Measurements from ENCODE around the gene PLA2G10.
"Not testable (repeated sequence)": the region's sequence is repeated elsewhere in the genome, so short reads cannot be mapped to it uniquely, and the experiment has no call there.

PLA2G10 gene

DNA sequence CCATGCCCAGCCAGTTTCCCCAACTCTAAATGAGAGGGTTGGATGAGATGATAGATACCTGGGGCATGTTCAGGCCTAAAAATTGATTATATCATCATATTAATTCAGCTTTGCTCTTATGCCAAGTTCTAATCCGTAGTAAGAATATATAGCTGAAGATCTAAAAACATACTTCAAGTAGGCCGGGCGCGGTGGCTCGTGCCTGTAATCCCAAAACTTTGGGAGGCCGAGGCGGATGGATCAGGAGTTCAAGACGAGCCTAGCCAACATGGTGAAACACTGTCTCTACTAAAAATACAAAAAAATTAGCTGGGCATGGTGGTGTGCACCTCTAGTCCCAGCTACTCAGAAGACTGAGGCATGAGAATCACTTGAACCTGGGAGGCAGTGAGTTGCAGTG is 12.0 kb downstream of the PLA2G10 start:
- TF ChIP-seq YY1 (IDR thresholded peaks at IDR 0.05; ENCODE audit: insufficient read depth, insufficient read length) (no peak), SUZ12 (IDR thresholded peaks at IDR 0.05; ENCODE audit: extremely low read depth, insufficient read depth, insufficient read length) (no peak), ZNF274 (IDR thresholded peaks at IDR 0.05; ENCODE audit: low read depth, low read length) (no peak)
- no peak overlapping the region for H3K9ac ChIP-seq (ENCODE audit: insufficient read length, low read depth)
- H3K36me3 ChIP-seq (ENCODE audit: insufficient read depth, insufficient read length, low read length), result no peaks in the 10 kb centered on the region
- H3K27me3 ChIP-seq (ENCODE audit: insufficient read depth, insufficient read length), result no peaks in the 10 kb centered on the region
- H3K4me3 ChIP-seq (ENCODE audit: insufficient read length, low read depth), result no peak overlapping the region
- H3K9me3 ChIP-seq (ENCODE audit: insufficient read depth, low read length), result no peaks in the 10 kb centered on the region
- no peaks in the 10 kb centered on the region for H3K4me1 ChIP-seq (ENCODE audit: insufficient read depth, insufficient read length)
- DNase-seq (ENCODE audit: low read depth, low spot score), result no peak

DNA sequence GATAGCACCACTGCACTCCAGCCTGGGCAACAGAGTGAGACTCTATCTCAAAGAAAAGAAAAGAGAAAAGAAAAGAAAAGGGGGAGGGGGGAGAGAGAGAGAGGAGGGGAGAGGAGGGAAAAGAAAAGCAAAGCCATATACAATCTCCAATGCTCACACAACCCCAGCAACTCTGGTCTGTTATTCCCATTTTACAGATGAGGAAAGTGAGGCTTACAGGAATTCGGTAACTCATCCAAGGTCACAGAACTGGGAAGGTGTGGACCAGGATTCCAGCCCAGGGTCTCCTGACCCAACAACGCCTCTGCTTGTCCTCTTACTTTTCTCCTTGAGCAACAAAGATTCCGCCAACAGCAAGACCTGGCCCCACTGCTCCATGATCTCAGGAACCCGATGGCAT is 13.0 kb downstream of the PLA2G10 start:
- Histone ChIP-seq H3K36me3 (ENCODE audit: insufficient read depth, insufficient read length, low read length) (no peaks in the 10 kb centered on the region), H3K9ac (ENCODE audit: insufficient read length, low read depth) (no peak overlapping the region), H3K4me1 (ENCODE audit: insufficient read depth, insufficient read length) (no peaks in the 10 kb centered on the region), H3K9me3 (ENCODE audit: insufficient read depth, low read length) (no peaks in the 10 kb centered on the region), H3K27me3 (ENCODE audit: insufficient read depth, insufficient read length) (no peaks in the 10 kb centered on the region), H3K4me3 (ENCODE audit: insufficient read length, low read depth) (no peak overlapping the region)
- TF ChIP-seq SUZ12 (IDR thresholded peaks at IDR 0.05; ENCODE audit: extremely low read depth, insufficient read depth, insufficient read length), result no peak
- TF ChIP-seq YY1 (IDR thresholded peaks at IDR 0.05; ENCODE audit: insufficient read depth, insufficient read length), result no peak
- TF ChIP-seq ZNF274 (IDR thresholded peaks at IDR 0.05; ENCODE audit: low read depth, low read length), result no peak
- no peak for DNase-seq (ENCODE audit: low read depth, low spot score)

DNA sequence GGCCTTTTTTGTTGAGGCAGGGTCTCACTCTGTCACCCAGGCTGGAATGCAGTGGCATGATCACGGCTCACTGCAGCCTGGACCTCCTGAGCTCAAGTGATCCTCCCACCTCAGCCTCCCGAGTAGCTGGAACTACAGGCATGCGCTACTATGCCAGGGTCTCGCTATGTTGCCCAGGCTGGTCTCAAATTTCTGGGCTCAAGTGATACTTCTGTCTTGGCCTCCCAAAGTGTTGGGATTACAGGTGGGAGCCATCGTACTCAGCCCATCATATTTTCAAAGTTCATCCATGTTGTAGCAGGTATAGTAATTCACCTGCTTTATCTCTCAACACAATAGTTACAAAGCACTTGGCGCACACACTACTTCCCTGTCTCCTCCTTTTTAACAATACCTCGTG is 13.7 kb downstream of the PLA2G10 start:
- H3K4me3 ChIP-seq (ENCODE audit: insufficient read length, low read depth); DNase-seq (ENCODE audit: low read depth, low spot score); H3K27me3 ChIP-seq (ENCODE audit: insufficient read depth, insufficient read length); H3K9me3 ChIP-seq (ENCODE audit: insufficient read depth, low read length); H3K9ac ChIP-seq (ENCODE audit: insufficient read length, low read depth); H3K36me3 ChIP-seq (ENCODE audit: insufficient read depth, insufficient read length, low read length); H3K4me1 ChIP-seq (ENCODE audit: insufficient read depth, insufficient read length): not testable (repeated sequence)

DNA sequence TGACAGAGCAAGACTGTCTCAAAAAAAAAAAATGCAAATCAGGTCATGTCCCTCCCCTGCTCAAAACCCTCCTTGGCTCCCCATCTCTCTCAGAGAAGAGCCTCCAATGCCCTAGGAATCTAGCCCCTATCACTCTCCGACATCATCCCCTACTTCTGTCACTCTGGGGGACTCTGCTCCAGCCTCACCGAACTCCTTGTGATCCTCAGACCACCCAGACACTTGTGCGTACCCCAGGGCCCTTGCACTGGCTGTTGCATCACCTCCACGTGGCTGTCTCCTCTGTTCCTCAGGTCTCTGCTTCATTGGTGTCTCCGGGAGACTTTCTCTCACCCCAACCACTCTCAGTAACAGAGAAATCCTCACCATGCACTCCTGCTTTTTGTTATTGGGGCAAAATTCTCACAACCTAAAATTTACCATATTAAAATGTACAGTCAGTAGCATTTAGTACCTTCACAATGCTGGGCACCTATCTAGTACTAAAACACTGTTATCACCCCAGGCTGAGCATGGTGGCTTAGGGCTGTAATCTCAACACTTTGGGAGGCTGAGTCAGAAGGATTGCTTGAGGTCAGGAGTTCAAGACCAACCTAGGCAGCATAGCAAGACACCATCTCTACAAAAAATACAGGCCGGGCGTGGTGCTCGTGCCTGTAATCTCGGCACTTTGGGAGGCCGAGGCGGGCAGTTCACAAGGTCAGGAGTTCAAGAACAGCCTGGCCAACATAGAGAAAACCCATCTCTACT is 15.2 kb downstream of the PLA2G10 start:
- no peak for DNase-seq (ENCODE audit: low read depth, low spot score)
- H3K4me1 ChIP-seq (ENCODE audit: insufficient read depth, insufficient read length), result no peaks in the 10 kb centered on the region
- H3K27me3 ChIP-seq (ENCODE audit: insufficient read depth, insufficient read length), result no peaks in the 10 kb centered on the region
- H3K4me3 ChIP-seq (ENCODE audit: insufficient read length, low read depth), result no peak overlapping the region
- no peak overlapping the region for H3K9ac ChIP-seq (ENCODE audit: insufficient read length, low read depth)
- no peaks in the 10 kb centered on the region for H3K36me3 ChIP-seq (ENCODE audit: insufficient read depth, insufficient read length, low read length)
- TF ChIP-seq SUZ12 (IDR thresholded peaks at IDR 0.05; ENCODE audit: extremely low read depth, insufficient read depth, insufficient read length), result no peak
- TF ChIP-seq YY1 (IDR thresholded peaks at IDR 0.05; ENCODE audit: insufficient read depth, insufficient read length), result no peak
- no peak for TF ChIP-seq ZNF274 (IDR thresholded peaks at IDR 0.05; ENCODE audit: low read depth, low read length)
- H3K9me3 ChIP-seq (ENCODE audit: insufficient read depth, low read length), result no peaks in the 10 kb centered on the region

DNA sequence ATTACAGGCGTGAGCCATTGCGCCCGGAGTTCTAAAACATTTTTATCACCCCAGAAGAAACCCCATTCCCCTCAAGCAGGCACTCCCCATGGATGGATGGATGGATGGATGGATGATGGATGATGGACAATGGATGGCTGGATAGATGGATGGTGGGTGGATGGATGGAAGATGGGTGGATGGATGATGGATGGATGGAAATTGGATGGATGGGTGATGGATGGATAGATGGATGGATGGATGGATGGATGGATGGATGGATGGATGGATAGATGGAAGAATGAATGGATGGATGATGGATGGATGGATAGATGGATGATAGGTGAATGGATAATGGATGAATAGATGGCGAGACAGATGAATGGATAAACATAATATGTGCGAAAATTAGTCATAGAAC is 16.5 kb downstream of the PLA2G10 start:
- no peak overlapping the region for H3K4me3 ChIP-seq (ENCODE audit: insufficient read length, low read depth)
- H3K9me3 ChIP-seq (ENCODE audit: insufficient read depth, low read length), result no peaks in the 10 kb centered on the region
- H3K36me3 ChIP-seq (ENCODE audit: insufficient read depth, insufficient read length, low read length), result no peaks in the 10 kb centered on the region
- TF ChIP-seq SUZ12 (IDR thresholded peaks at IDR 0.05; ENCODE audit: extremely low read depth, insufficient read depth, insufficient read length), result no peak
- TF ChIP-seq YY1 (IDR thresholded peaks at IDR 0.05; ENCODE audit: insufficient read depth, insufficient read length), result no peak
- DNase-seq (ENCODE audit: low read depth, low spot score), result no peak
- H3K9ac ChIP-seq (ENCODE audit: insufficient read length, low read depth), result no peak overlapping the region
- H3K4me1 ChIP-seq (ENCODE audit: insufficient read depth, insufficient read length), result no peaks in the 10 kb centered on the region
- no peaks in the 10 kb centered on the region for H3K27me3 ChIP-seq (ENCODE audit: insufficient read depth, insufficient read length)

DNA sequence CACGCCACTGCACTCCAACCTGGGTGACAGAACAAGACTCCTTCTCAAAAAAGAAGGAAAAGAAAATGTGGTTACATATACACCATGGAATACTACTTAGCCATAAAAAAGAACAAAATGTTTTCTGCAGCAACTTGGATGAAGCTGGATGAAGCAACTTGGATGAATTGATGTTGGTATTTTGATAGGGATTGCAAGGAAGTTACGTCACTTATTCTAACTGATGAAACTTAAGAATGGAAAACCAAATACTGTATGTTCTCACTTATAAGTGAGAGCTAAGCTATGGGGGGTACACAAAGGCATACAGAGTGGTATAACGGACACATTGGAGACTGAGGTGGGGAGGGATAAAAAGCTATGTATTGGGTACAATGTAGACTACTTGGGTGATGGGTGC is 17.5 kb downstream of the PLA2G10 start:
- Histone ChIP-seq H3K9me3 (ENCODE audit: insufficient read depth, low read length) (no peaks in the 10 kb centered on the region), H3K4me1 (ENCODE audit: insufficient read depth, insufficient read length) (no peaks in the 10 kb centered on the region)
- TF ChIP-seq SUZ12 (IDR thresholded peaks at IDR 0.05; ENCODE audit: extremely low read depth, insufficient read depth, insufficient read length) (no peak), YY1 (IDR thresholded peaks at IDR 0.05; ENCODE audit: insufficient read depth, insufficient read length) (no peak), ZNF274 (IDR thresholded peaks at IDR 0.05; ENCODE audit: low read depth, low read length) (no peak)

DNA sequence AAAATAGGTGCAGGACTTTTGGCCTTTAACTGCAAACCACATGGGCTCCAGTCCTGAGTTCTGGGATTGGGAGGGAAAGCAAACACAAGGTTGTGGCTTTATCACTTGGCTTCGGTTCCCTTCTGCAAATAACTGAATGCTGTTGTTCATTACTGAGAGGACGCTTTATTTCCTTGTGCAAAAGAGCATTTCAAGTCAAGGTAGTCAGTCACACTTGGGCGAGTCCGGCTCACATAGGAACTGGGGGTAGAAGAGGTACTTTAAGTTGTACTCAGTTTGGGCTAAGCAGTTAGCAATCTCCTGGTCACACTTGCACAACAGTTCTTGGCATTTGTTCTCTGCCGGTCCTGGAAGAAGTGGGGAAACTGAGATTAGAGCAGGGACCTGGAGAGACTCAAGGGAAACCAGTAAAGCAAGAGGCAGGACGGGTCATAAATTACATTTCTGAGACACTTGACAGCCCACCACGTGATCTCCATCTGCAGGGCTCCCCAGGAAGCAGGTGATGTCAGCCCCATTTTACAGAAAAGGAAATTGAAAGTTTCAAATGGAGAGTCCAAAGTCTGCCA is 21.6 kb downstream of the PLA2G10 start:
- H3K4me3 ChIP-seq (ENCODE audit: insufficient read length, low read depth), result no peak overlapping the region
- H3K9me3 ChIP-seq (ENCODE audit: insufficient read depth, low read length), result no peaks in the 10 kb centered on the region
- no peak for DNase-seq (ENCODE audit: low read depth, low spot score)
- no peak for TF ChIP-seq YY1 (IDR thresholded peaks at IDR 0.05; ENCODE audit: insufficient read depth, insufficient read length)
- TF ChIP-seq SUZ12 (IDR thresholded peaks at IDR 0.05; ENCODE audit: extremely low read depth, insufficient read depth, insufficient read length), result no peak
- TF ChIP-seq ZNF274 (IDR thresholded peaks at IDR 0.05; ENCODE audit: low read depth, low read length), result no peak
- H3K9ac ChIP-seq (ENCODE audit: insufficient read length, low read depth), result no peak overlapping the region
- no peaks in the 10 kb centered on the region for H3K4me1 ChIP-seq (ENCODE audit: insufficient read depth, insufficient read length)
- peaks cover 25% of the 10 kb centered on the region for H3K36me3 ChIP-seq (ENCODE audit: insufficient read depth, insufficient read length, low read length)
- H3K27me3 ChIP-seq (ENCODE audit: insufficient read depth, insufficient read length), result no peaks in the 10 kb centered on the region

More for the DNA sequence above, 17.5 kb downstream of the PLA2G10 start:
- Histone ChIP-seq H3K9ac (ENCODE audit: insufficient read length, low read depth) (no peak overlapping the region), H3K36me3 (ENCODE audit: insufficient read depth, insufficient read length, low read length) (no peaks in the 10 kb centered on the region), H3K4me3 (ENCODE audit: insufficient read length, low read depth) (no peak overlapping the region), H3K27me3 (ENCODE audit: insufficient read depth, insufficient read length) (no peaks in the 10 kb centered on the region)
- DNase-seq (ENCODE audit: low read depth, low spot score), result no peak

Data from NT2/D1 (cell line).